SK-N-MC (cell line): ENCODE measurements around the gene ING3.

ENCODE experiments used
- EZH2 ChIP-seq: fragments of 200-600 bp; sonication (generic); IDR thresholded peaks from one replicate; pipeline ENCODE4 v1.6.1; 2017; ENCODE audit warnings: antibody characterized with exemption
- POLR2AphosphoS5 ChIP-seq: IDR thresholded peaks from 2 replicates; pipeline ENCODE4 v1.6.1; 2012; ENCODE audit warnings: mild to moderate bottlenecking, low read depth, low read length, borderline replicate concordance

DNA sequence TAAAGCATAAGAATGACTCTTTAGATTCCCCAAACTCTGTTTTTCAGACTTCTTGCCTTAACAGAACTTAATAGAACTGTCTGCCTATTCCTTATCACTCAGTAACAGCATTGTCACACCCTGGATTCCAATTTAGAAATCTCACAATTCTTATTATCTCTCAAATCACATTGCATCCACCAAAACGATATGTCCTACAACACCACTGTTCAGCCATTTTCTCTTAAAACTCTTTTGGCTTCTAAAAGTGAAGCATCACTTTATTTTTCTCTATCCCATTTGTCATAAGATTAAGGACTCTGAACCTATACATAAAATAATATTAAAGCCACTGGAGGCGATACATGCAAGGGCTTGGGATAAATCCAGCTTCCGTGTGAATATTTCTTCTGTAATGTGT lies 36.7 kb downstream of the ING3 start:
- TF ChIP-seq EZH2 (no peak), POLR2AphosphoS5 (no peak)
